HL-60 (cell line): ENCODE results near the gene MDGA2.

Experiments used
- POLR2AphosphoS5 ChIP-seq: IDR thresholded peaks from 2 replicates; pipeline ENCODE4 v1.6.1; 2012; ENCODE audit warnings: low read depth
- SPI1 ChIP-seq: IDR thresholded peaks from 2 replicates; pipeline ENCODE4 v1.6.1; 2012; ENCODE audit warnings: low read depth, mild to moderate bottlenecking, borderline replicate concordance

DNA sequence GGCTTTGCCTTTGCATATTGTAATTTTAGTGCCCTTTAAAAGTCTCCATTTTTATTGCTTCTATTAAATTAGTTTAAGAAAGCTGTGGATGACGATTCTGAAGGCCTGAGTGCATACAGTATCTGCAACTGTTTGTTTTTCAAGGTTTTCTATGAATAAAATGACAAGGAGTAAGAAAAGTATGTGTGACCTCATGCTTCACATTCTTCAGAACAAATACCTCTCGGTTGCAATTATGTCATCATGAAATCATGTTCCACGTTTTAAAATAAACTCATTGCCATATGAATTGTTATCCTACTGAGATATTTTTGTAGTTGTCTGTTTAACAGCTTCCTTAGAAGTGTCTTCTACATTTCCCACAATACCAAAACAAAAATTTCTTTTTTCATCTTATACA lies 374.6 kb downstream of the MDGA2 start:
- TF ChIP-seq POLR2AphosphoS5 (no peak), SPI1 (no peak)
